Vagina (tissue), 2 donors: Measurements from ENCODE around the gene FAAP20. TPM values are rescaled to one million over a fixed set of nuclear protein-coding genes. Genes with fewer than 3 reads are reported as not detected.
A peak's percentile ranks its signal among the peaks of the same experiment; 100 is the strongest.

Source experiments
- DNase-seq, 2 donors: peaks; one replicate each; pipeline ENCODE4 v3.0.0-alpha.2; 2017; ENCODE audit errors: extremely low spot score in 2 of 2
- H3K27ac ChIP-seq: fragments of 200-600 bp; sonication (generic); one replicate; pipeline ENCODE4 v1.5.1; 2019
- H3K27me3 ChIP-seq: fragments of 200-600 bp; sonication (generic); one replicate; pipeline ENCODE4 v1.5.1; 2019
- H3K36me3 ChIP-seq, 2 donors: fragments of 200-600 bp; sonication (generic); one replicate each; pipeline ENCODE4 v1.5.1; 2017 to 2019
- H3K4me1 ChIP-seq: fragments of 200-600 bp; sonication (generic); one replicate; pipeline ENCODE4 v1.5.1; 2019
- H3K4me3 ChIP-seq, 2 donors: fragments of 200-600 bp; sonication (generic); 1 replicate in 1 of 2; 2 replicates in 1 of 2; pipeline ENCODE4 v1.5.1; 2016 to 2019
- H3K9me3 ChIP-seq: fragments of 200-600 bp; sonication (generic); one replicate; pipeline ENCODE4 v1.5.1; 2019
- CTCF ChIP-seq, 3 experiments: fragments of 450-650 bp in 2 of 3; fragments of 200-600 bp in 1 of 3; sonication (generic) in 1 of 3; IDR thresholded peaks; one replicate each; pipeline ENCODE4 v1.5.1; 2017 to 2019; ENCODE audit warnings: antibody characterized with exemption in 3 of 3, mild to moderate bottlenecking in 2 of 3, moderate library complexity in 2 of 3
- POLR2A ChIP-seq, 2 donors: fragments of 450-650 bp; IDR thresholded peaks; one replicate each; pipeline ENCODE4 v1.6.1; 2017; ENCODE audit warnings: antibody characterized with exemption in 2 of 2, mild to moderate bottlenecking in 2 of 2, moderate library complexity in 2 of 2
- POLR2AphosphoS5 ChIP-seq, 2 donors: sonication (generic); formaldehyde crosslinking; IDR thresholded peaks; one replicate each; pipeline ENCODE4 v1.9.0; 2017; ENCODE audit warnings: antibody characterized with exemption in 2 of 2, mild to moderate bottlenecking in 2 of 2, low read depth in 1 of 2; ENCODE audit not compliant: insufficient read depth in 1 of 2
- intact Hi-C: fragments of 100-400 bp; cut with DNase I; formaldehyde crosslinking; loops from one replicate; pipeline ENCODE4 v1.15.1; 2023
- total RNA-seq: library from RNA; depleted of rRNA; stranded (reverse); fragments of >200 nt; gene quantifications from one replicate; pipeline ENCODE4 v1.2.3, GENCODE V29; 2016

Gene FAAP20
- total RNA-seq, 1 donor from 2014 or later, result 92.3 TPM

- TF ChIP-seq POLR2A (IDR thresholded peaks at IDR 0.05), result no peak
- TF ChIP-seq POLR2AphosphoS5 (IDR thresholded peaks at IDR 0.05; ENCODE audit: insufficient read depth in 1 of 2, low read depth in 1 of 2), result peak in 1 of 2 donors; percentile 50
- intact Hi-C loops, result loop anchor here (2.0 to 5.0 kb wide), 3 partner anchors 17 to 42 kb away; no protein-coding TSS in a partner anchor
- Histone ChIP-seq H3K36me3 (no peaks in the 10 kb centered on the region), H3K27me3 (no peaks in the 10 kb centered on the region), H3K4me1 (peaks cover 65% of the 10 kb centered on the region), H3K27ac (peak overlapping the region; percentile 96), H3K9me3 (no peaks in the 10 kb centered on the region), H3K4me3 (peak overlapping the region; percentile 60 to 63)
- peak in 1 of 2 donors; percentile 87 for DNase-seq
Observed at GRCh38 chr1:2229911-2230731, 35.5 kb upstream of the FAAP20 start.

GRCh38 chr1:2229037-2229864, 34.7 kb upstream of the FAAP20 start:
- Histone ChIP-seq H3K4me1 (peaks cover 57% of the 10 kb centered on the region), H3K27ac (peak overlapping the region; percentile 96), H3K27me3 (no peaks in the 10 kb centered on the region), H3K4me3 (peak overlapping the region; percentile 60 to 63), H3K36me3 (no peaks in the 10 kb centered on the region), H3K9me3 (no peaks in the 10 kb centered on the region)
- no peak for TF ChIP-seq CTCF (IDR thresholded peaks at IDR 0.05)
- TF ChIP-seq POLR2AphosphoS5 (IDR thresholded peaks at IDR 0.05; ENCODE audit: insufficient read depth in 1 of 2, low read depth in 1 of 2), result peak in 1 of 2 donors; percentile 80
- intact Hi-C loops, result loop anchor here (2.0 kb wide), 1 partner anchor 16 kb away; no protein-coding TSS in a partner anchor
- peak in 1 of 2 donors; percentile 90 for DNase-seq

DNA sequence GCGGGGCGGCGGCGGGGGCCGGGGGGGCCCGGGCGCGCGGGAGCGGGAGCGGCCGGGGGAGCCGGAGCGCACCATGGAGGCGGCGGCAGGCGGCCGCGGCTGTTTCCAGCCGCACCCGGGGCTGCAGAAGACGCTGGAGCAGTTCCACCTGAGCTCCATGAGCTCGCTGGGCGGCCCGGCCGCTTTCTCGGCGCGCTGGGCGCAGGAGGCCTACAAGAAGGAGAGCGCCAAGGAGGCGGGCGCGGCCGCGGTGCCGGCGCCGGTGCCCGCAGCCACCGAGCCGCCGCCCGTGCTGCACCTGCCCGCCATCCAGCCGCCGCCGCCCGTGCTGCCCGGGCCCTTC, 34.1 kb upstream of the FAAP20 start:
- intact Hi-C loops, result loop anchor here (1.0 to 2.0 kb wide), 2 partner anchors 16 to 90 kb away; no protein-coding TSS in a partner anchor
- no peak for DNase-seq
- no peaks in the 10 kb centered on the region for H3K27me3 ChIP-seq
- H3K4me3 ChIP-seq, result peak overlapping the region; percentile 60 to 63
- H3K4me1 ChIP-seq, result peaks cover 51% of the 10 kb centered on the region
- peak overlapping the region; percentile 96 for H3K27ac ChIP-seq
- no peaks in the 10 kb centered on the region for H3K9me3 ChIP-seq
- TF ChIP-seq CTCF (IDR thresholded peaks at IDR 0.05), result no peak
- no peak for TF ChIP-seq POLR2AphosphoS5 (IDR thresholded peaks at IDR 0.05; ENCODE audit: insufficient read depth in 1 of 2, low read depth in 1 of 2)
- TF ChIP-seq POLR2A (IDR thresholded peaks at IDR 0.05), result no peak
- H3K36me3 ChIP-seq, result no peaks in the 10 kb centered on the region

DNA sequence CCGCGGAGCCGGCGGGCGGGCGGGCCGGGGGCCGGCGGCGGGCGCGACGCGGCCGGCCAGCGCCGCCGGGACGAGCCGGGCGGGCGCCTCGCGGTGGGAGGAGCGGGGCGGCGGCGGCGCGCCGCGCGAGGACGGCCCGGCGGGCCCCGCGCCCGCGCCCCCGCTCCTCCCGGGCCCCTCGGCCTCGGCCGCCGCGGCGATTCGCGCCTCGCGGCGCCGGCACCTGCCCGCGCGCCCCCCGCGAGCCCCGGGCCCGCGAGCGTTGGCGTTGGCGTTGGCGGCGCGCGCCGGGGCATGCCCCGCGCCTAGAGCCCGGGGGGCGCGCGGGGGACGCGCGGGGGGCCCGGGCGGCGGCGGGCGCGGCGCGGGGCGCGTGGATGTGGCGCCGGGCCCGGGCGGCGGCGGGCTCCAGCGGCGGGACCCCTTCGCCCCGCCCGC, 33.6 kb upstream of the FAAP20 start, which contains the start of gene SKI:
Gene SKI (plus strand): TSS at position 163 of the 438 bp plus-strand sequence. CDS start 448 bp downstream, outside the sequence.
- Histone ChIP-seq H3K9me3 (no peaks in the 10 kb centered on the region), H3K27ac (peak within 1 kb of the TSS; percentile 98), H3K4me3 (peak within 1 kb of the TSS; percentile 73 to 95), H3K27me3 (no peaks in the 10 kb centered on the region), H3K36me3 (no peaks in the 10 kb centered on the region), H3K4me1 (peaks cover 46% of the 10 kb centered on the region)
- TF ChIP-seq CTCF (IDR thresholded peaks at IDR 0.05) (no peak), POLR2A (IDR thresholded peaks at IDR 0.05) (no peak), POLR2AphosphoS5 (IDR thresholded peaks at IDR 0.05; ENCODE audit: insufficient read depth in 1 of 2, low read depth in 1 of 2) (no peak)
- no peak for DNase-seq
- intact Hi-C loops, result loop anchor here (1.0 to 2.0 kb wide), 2 partner anchors 15 to 90 kb away; no protein-coding TSS in a partner anchor
